ENCODE results near the gene GNG8. TPM values are rescaled to one million over a fixed set of nuclear protein-coding genes. Genes with fewer than 3 reads are reported as not detected.

GNG8 gene
- total RNA-seq (not detected), polyA plus RNA-seq (ENCODE audit: insufficient read length in 6 of 6) (10 to 100 TPM in 2 of 6 donors, 1 to 10 TPM in 4; 5.8 to 16.0 (median 8.9) TPM)
- long read RNA-seq, donor 1, transcript GNG8-201 (2 exons, 216 nt): major isoform, 5 of 5 reads
- long read RNA-seq, donor 1, partial matches to known transcripts: 0 of 5 reads
- long read RNA-seq, donor 1, other reads (novel, unspliced or antisense): 0 of 5 reads
- long read RNA-seq, donor 2, partial matches to known transcripts: 0 of 3 reads
- long read RNA-seq, donor 2, other reads (novel, unspliced or antisense): 0 of 3 reads
- long read RNA-seq, donor 3, partial matches to known transcripts: 0 of 3 reads
- long read RNA-seq, donor 3, other reads (novel, unspliced or antisense): 0 of 3 reads
- long read RNA-seq, donor 4: 0 reads
- long read RNA-seq, donor 5, partial matches to known transcripts: 0 of 1 reads
- long read RNA-seq, donor 5, other reads (novel, unspliced or antisense): 0 of 1 reads
- long read RNA-seq, donor 6, partial matches to known transcripts: 0 of 3 reads
- long read RNA-seq, donor 6, other reads (novel, unspliced or antisense): 0 of 3 reads
- long read RNA-seq, donor 7: 0 reads
- long read RNA-seq, donor 8: 0 reads
- long read RNA-seq, donor 9: 0 reads
- long read RNA-seq, donor 10: 0 reads
- long read RNA-seq, donor 11: 0 reads
- long read RNA-seq, donor 12: 0 reads

DNA sequence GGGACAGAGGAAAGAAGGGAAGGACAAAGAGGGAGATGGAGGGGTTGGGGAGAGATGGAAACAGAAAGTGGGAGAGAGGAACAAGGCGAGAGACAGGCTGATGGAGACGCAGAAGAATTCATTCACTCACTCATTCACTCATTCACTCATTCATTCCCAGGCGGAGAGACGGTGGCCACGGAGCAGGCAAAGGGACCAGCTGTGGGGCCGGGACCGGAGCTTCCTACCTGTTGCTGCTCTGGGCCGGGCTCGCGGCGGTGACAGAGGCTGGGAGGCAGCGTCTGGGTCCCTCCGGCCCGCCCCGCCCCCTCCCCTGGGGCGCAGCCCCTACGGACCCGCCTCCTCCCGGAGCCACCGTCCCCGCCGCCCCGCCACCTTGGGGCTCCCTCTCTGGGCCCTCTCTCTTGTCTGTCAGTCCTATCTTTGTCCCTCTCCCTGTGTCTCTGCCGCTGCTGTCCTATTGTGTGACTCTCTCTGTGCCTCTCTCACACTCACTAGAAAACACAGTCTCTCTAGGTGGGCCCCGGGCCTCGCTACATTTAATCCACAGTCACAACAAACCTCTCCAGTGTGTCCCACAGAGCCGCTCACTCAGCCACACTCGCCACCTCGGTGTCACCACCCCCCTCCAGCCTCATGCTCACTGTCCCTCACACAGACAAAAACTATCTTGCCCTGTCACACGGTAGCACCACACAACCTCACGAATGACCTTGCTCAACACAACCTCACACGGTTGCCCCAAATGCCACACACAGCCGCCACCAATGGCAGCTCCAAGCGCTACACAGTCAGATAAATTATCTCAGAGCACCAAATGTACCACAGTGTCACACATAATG is at the start of gene GNG8:
TSS of gene GNG8 (minus strand) at position 283 of the 842 bp plus-strand sequence. CDS start 1,520 bp downstream, outside the sequence.
- no peaks in the 10 kb centered on the region for H3K36me3 ChIP-seq
- DNase-seq: no peak
- H3K4me3 ChIP-seq: no peak within 1 kb of the TSS
- intact Hi-C loops (cut with DNase I): no loop called here
- H3K27me3 ChIP-seq: peaks cover 4 to 96% of the 10 kb centered on the region in 2 donors
- peaks cover 4 to 37% of the 10 kb centered on the region in 2 donors for H3K4me1 ChIP-seq
- no peak within 1 kb of the TSS for H3K27ac ChIP-seq
- no peak for TF ChIP-seq CTCF (IDR thresholded peaks at IDR 0.05)
- no peak for ATAC-seq
- no peaks in the 10 kb centered on the region for H3K9me3 ChIP-seq

DNA sequence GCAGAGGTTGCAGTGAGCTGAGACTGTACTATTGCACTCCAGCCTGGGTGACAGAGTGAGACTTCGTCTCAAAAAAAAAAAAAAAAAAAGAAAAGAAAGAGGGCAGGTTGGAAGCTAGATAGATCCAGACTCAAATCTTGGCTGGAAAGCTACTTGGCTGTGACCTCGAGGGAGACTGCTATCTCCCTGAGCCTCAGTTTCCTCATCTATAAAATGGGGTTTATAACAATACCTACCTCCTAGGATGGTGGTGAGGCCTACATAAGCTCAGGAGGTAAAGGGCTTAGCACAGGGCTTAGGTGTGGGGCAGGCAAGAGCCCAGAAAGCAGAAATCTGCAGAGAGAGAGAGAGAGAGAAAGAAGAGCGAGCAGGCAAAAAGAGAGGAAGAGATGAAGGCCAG is 49.2 kb upstream of the GNG8 start:
- H3K4me1 ChIP-seq: no peaks in the 10 kb centered on the region
- no peak for ATAC-seq
- peaks cover 0 to 100% of the 10 kb centered on the region in 2 donors for H3K36me3 ChIP-seq
- intact Hi-C loops (cut with DNase I): no loop called here
- H3K4me3 ChIP-seq: no peak overlapping the region
- no peaks in the 10 kb centered on the region for H3K27me3 ChIP-seq
- no peak for DNase-seq
- H3K9me3 ChIP-seq: no peaks in the 10 kb centered on the region
- no peak for TF ChIP-seq CTCF (IDR thresholded peaks at IDR 0.05)
- H3K27ac ChIP-seq: no peak overlapping the region

GRCh38 chr19:46678110-46678732 is 42.2 kb upstream of the GNG8 start:
- no peak for TF ChIP-seq CTCF (IDR thresholded peaks at IDR 0.05)

GRCh38 chr19:46674416-46675178 is 38.6 kb upstream of the GNG8 start:
- Histone ChIP-seq H3K4me1 (no peaks in the 10 kb centered on the region), H3K27me3 (no peaks in the 10 kb centered on the region), H3K27ac (no peak overlapping the region), H3K36me3 (peaks cover 0 to 74% of the 10 kb centered on the region in 2 donors), H3K9me3 (no peaks in the 10 kb centered on the region), H3K4me3 (no peak overlapping the region)
- ATAC-seq (peak; percentile 46), DNase-seq (no peak)
- TF ChIP-seq CTCF (IDR thresholded peaks at IDR 0.05): no peak
- intact Hi-C loops (cut with DNase I): no loop called here

More at GRCh38 chr19:46678110-46678732, 42.2 kb upstream of the GNG8 start:
- Histone ChIP-seq H3K36me3 (peaks cover 0 to 100% of the 10 kb centered on the region in 2 donors), H3K4me3 (no peak overlapping the region), H3K9me3 (no peaks in the 10 kb centered on the region), H3K27ac (no peak overlapping the region), H3K4me1 (no peaks in the 10 kb centered on the region), H3K27me3 (no peaks in the 10 kb centered on the region)
- DNase-seq (peak in 1 of 4 donors; percentile 63), ATAC-seq (peak; percentile 39)
- intact Hi-C loops (cut with DNase I): no loop called here
